ENCODE results near the gene SPDYE5. TPM values are rescaled to one million over a fixed set of nuclear protein-coding genes. Genes with fewer than 3 reads are reported as not detected.

Gene SPDYE5
- total and polyA plus RNA-seq, 10 of the 15 experiments (the other 5 are each of a cell fraction or from before 2014, with no cell fraction given): 0.07 to 2.7 (median 1.4) TPM; not detected in 6

DNA sequence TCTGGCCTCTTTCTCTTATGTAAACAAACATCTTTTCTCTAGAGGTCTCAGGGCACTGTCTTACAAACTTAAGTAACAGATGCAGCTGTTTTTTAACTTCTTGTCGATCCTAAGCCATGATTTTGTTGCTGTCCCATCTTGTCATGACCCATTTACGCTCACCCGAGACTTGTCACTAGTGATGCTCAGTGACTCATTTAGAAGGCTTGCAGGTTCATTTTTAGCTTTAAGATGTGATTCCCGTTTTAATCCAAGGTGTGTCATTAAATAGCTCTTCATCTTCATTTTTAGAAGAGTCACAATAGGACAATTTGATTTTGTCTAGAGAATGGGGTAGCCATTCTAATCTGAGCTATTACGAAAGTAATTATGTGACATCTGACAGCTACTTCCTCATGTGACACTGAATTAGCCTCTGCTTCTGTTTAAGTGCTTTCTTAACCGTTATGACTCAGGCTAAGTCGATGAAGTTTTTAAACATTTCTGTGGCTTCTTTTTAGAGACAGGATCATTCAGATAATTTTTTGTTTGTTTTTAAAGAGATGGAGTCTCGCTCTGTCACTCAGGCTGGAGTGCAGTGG lies 42.7 kb downstream of the SPDYE5 start (continued):
- TF ChIP-seq ETV6 (conservative IDR thresholded peaks at IDR 0.05 in 1 of 2, IDR thresholded peaks at IDR 0.05 in 1 of 2; ENCODE audit: borderline replicate concordance in 1 of 2, low read depth in 1 of 2) (peak in 1 of 2 experiments; percentile 82; a peak in 1 of 4 replicates), NR2F1 (conservative IDR thresholded peaks at IDR 0.05) (0 out of 2 replicates have a peak, but pooled peaks have one; percentile 30), CREB1 (IDR thresholded peaks at IDR 0.05; ENCODE audit: low read depth) (peak; percentile 56), MTA2 (IDR thresholded peaks at IDR 0.05; ENCODE audit: low read depth) (peak; percentile 80), POLR2AphosphoS2 (IDR thresholded peaks at IDR 0.05; ENCODE audit: low read depth, low read length) (no peak), POU2F2 (IDR thresholded peaks at IDR 0.05; ENCODE audit: borderline replicate concordance, low read depth, low read length) (no peak)
- TF ChIP-seq, protein P1, sequence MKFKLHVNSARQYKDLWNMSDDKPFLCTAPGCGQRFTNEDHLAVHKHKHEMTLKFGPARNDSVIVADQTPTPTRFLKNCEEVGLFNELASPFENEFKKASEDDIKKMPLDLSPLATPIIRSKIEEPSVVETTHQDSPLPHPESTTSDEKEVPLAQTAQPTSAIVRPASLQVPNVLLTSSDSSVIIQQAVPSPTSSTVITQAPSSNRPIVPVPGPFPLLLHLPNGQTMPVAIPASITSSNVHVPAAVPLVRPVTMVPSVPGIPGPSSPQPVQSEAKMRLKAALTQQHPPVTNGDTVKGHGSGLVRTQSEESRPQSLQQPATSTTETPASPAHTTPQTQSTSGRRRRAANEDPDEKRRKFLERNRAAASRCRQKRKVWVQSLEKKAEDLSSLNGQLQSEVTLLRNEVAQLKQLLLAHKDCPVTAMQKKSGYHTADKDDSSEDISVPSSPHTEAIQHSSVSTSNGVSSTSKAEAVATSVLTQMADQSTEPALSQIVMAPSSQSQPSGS (IDR thresholded peaks at IDR 0.05; ENCODE audit: low read length): 0 out of 2 replicates have a peak, but pooled peaks have one; percentile 21
- TF ChIP-seq, protein P2, sequence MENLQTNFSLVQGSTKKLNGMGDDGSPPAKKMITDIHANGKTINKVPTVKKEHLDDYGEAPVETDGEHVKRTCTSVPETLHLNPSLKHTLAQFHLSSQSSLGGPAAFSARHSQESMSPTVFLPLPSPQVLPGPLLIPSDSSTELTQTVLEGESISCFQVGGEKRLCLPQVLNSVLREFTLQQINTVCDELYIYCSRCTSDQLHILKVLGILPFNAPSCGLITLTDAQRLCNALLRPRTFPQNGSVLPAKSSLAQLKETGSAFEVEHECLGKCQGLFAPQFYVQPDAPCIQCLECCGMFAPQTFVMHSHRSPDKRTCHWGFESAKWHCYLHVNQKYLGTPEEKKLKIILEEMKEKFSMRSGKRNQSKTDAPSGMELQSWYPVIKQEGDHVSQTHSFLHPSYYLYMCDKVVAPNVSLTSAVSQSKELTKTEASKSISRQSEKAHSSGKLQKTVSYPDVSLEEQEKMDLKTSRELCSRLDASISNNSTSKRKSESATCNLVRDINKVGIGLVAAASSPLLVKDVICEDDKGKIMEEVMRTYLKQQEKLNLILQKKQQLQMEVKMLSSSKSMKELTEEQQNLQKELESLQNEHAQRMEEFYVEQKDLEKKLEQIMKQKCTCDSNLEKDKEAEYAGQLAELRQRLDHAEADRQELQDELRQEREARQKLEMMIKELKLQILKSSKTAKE (IDR thresholded peaks at IDR 0.05; ENCODE audit: low read depth, poor library complexity, severe bottlenecking): peak; percentile 74

DNA sequence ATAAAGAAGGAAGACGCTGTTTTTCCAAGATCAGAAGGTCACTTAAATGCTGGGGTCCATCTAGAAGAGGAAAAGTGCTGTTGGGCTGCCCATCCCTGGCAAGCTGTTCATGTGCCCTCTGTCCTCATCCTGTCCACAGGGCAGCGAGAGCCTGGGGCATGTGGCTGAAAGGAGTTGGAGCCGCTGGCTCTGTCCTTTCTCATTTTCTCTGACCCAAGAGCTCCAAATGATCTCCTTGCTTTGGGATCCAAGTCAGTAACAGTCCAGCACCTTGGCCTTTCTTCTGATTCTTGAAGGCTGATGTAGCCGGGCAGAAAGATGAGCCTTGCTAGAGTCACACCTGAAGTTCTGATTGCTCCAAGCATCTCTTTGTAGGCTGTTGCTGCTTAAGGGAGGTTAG lies 44.4 kb downstream of the SPDYE5 start:
- Histone ChIP-seq H3K4me3 (no peak overlapping the region), H3K4me2 (ENCODE audit: control insufficient read depth, insufficient read depth) (no peak overlapping the region), H3K27ac (ENCODE audit: control insufficient read depth, insufficient read depth) (no peak overlapping the region), H3K36me3 (ENCODE audit: control insufficient read depth in 2 of 2, insufficient read depth in 2 of 2, low read length in 1 of 2) (no peaks in the 10 kb centered on the region), H3K9ac (ENCODE audit: control insufficient read depth, insufficient read depth, low read length) (no peak overlapping the region), H2AFZ (ENCODE audit: control insufficient read depth, low read depth, low read length) (no peak overlapping the region), H3K79me2 (ENCODE audit: control insufficient read depth, insufficient read depth, low read length) (no peaks in the 10 kb centered on the region), H3K27me3 (replicated peaks in 1 of 2; ENCODE audit: control insufficient read depth in 2 of 2, insufficient read depth in 2 of 2, low read length in 1 of 2) (no peaks in the 10 kb centered on the region), H3K9me3 (replicated peaks; ENCODE audit: control insufficient read depth, insufficient read depth, low read length) (no peaks in the 10 kb centered on the region), H4K20me1 (ENCODE audit: control insufficient read depth, insufficient read depth) (no peaks in the 10 kb centered on the region), H3K4me1 (ENCODE audit: control insufficient read depth, insufficient read depth, low read length) (peaks cover 11% of the 10 kb centered on the region)
- 96% methylated on average over 4 of the region's 4 CpGs for WGBS (ENCODE audit: insufficient coverage, insufficient replicate concordance, low lambda C conversion rate, missing lambda C conversion rate)
- in situ Hi-C loops (cut with MboI): no loop called here
- FAIRE-seq (peak; percentile 31), DNase-seq (ENCODE audit: low read depth, low spot score) (no peak), ATAC-seq (no peak)
- ChIA-PET SMC1A (ENCODE audit: uncharacterized antibody, unreplicated experiment) (no interaction called here), POLR2A (no interaction called here), CTCF (no interaction called here), RAD21 (ENCODE audit: unreplicated experiment) (no interaction called here)
- intact Hi-C loops (cut with micrococcal nuclease; ENCODE audit: unreplicated experiment): loop anchor here (10.0 kb wide), 1 partner anchor 98 kb away; no protein-coding TSS in a partner anchor
- BruUV-seq (replicated peaks): no TSS peak
- TF ChIP-seq MTA2 (IDR thresholded peaks at IDR 0.05; ENCODE audit: low read depth): no peak
- TF ChIP-seq, protein P3, sequence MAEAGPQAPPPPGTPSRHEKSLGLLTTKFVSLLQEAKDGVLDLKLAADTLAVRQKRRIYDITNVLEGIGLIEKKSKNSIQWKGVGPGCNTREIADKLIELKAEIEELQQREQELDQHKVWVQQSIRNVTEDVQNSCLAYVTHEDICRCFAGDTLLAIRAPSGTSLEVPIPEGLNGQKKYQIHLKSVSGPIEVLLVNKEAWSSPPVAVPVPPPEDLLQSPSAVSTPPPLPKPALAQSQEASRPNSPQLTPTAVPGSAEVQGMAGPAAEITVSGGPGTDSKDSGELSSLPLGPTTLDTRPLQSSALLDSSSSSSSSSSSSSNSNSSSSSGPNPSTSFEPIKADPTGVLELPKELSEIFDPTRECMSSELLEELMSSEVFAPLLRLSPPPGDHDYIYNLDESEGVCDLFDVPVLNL (IDR thresholded peaks at IDR 0.05; ENCODE audit: low read depth, low read length): no peak
- no peak for TF ChIP-seq E2F8 (IDR thresholded peaks at IDR 0.05; ENCODE audit: low read depth, partially characterized antibody)
- TF ChIP-seq, protein P4, sequence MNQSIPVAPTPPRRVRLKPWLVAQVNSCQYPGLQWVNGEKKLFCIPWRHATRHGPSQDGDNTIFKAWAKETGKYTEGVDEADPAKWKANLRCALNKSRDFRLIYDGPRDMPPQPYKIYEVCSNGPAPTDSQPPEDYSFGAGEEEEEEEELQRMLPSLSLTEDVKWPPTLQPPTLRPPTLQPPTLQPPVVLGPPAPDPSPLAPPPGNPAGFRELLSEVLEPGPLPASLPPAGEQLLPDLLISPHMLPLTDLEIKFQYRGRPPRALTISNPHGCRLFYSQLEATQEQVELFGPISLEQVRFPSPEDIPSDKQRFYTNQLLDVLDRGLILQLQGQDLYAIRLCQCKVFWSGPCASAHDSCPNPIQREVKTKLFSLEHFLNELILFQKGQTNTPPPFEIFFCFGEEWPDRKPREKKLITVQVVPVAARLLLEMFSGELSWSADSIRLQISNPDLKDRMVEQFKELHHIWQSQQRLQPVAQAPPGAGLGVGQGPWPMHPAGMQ (IDR thresholded peaks at IDR 0.05; ENCODE audit: borderline replicate concordance): no peak
- TF ChIP-seq CHD2 (IDR thresholded peaks at IDR 0.05; ENCODE audit: borderline replicate concordance, low read depth, low read length): no peak
- no peak for TF ChIP-seq CHD1 (IDR thresholded peaks at IDR 0.05; ENCODE audit: low read depth, low read length)
